ENCODE measurements around the gene UNC93B1.

- TF ChIP-seq EZH2 (IDR thresholded peaks at IDR 0.05; ENCODE audit: borderline replicate concordance, low read depth, low read length, poor library complexity, severe bottlenecking) (no peak), CTCF (conservative IDR thresholded peaks at IDR 0.05; ENCODE audit: low read depth, low read length) (no peak)
Observed at GRCh38 chr11:68036141-68036716, 32.3 kb upstream of the UNC93B1 start.
